HG03064 (cell line): Measurements from ENCODE around the gene NAE1.
"Not testable (repeated sequence)": the region's sequence is repeated elsewhere in the genome, so short reads cannot be mapped to it uniquely, and the experiment has no call there.

Experiments used
- ATAC-seq: cut with Tn5 transposase; IDR thresholded peaks from one replicate; pipeline ENCODE4 v1.9.1; 2021; ENCODE audit warnings: low read depth; ENCODE audit not compliant: unreplicated experiment

The NAE1 gene

DNA sequence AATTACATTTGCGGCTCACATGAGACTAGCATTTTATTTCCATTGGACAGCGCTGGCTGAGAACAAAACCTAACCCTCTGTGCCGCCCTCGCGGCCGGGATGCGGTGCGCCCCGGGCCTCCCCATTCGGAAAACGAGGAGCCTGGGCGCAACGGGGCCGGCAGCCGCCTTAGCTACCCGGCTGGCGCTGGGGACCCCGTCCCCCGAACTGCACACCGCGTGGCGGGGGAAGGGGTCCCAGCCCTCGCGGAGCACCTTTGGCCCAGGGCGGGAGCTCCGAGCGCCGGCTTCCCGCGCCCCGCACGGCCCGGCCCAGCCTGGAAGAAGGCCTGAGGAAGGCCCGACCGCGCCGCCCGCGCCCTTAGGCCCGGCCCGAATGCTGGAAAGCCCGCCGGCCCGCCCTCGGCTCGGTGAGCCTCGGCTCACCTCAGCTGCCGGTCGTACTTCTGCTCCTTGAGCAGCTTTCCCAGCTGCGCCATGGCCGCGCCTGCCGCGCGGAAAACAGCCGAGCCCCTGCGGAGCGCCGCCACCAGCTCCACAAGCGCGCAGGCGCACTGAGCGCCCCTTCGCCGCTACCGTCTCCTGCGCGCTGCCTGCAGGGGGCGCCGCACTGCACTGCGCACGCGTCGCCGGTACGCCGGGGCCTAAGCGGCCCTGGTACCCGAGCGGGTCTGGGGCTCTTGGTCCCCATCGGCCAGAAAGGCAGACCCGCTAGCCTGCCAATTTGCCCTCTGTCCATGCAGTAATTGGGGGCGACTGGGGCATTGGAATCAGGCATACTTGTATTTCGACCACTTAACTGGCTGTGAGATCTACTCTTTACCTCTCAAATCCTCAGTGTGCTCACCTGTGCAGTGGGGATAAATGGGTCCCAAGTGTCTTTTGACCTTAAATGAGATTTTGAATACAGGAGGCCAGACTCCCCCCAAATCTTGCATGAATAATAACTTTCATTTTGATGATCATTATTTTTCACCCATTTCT, at the start of gene NAE1:
NAE1 (minus strand) TSS at position 555 of the 983 bp plus-strand sequence; CDS start at position 478, 77 bp downstream.
- peak; percentile 86 for ATAC-seq

DNA sequence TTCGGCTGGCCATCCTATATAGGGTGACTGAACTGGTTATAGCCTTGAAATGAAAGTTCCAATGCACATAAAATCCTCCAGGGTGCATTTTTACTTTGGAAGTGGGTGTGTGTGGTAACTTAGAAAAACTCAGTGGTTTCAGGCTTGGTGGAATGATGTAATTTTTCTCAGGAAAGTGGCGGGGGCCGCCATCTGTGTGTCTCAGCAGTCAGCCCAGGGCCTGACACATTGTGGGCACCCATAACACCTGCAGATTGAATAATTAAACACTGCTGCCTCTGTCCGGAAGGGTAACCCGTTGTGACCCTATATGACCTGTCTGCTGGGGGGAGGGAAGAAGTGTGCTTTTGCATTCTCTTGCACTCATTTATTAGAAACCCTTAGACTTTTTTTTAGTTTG, 47.3 kb upstream of the NAE1 start:
- no peak for ATAC-seq

DNA sequence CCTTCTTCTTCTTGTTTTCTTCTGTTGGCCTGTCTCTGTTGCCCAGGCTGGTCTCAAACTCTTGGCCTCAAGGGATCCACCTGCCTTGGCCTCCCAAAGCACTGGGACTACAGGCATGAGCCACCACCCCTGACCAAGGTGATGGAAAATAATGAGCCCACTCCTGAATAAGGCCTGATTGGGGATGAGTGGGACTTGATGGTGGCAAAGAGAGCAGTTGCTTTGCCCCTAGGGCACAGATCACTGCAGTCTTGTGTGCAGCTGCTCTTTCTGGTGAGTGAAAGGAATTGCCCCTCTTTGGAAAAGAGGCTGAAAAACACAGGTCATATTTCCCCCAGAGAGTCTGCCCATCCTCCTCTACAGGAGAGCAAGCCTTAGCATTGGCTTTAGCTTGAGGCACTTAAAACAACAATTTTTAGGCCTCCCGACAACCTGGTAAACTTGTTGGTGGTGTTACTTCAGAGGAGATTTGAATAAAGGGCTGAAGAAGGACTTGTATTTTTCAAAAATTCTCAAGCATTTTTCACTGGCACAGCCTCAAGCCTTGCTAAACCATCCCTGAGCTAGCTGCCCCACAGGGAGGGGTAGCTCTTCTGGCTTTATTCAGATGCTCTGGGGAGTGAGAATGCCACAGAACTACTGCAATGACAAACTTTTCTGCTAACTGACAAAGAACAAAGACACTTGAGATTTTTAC, 43.5 kb upstream of the NAE1 start:
- ATAC-seq, result no peak

DNA sequence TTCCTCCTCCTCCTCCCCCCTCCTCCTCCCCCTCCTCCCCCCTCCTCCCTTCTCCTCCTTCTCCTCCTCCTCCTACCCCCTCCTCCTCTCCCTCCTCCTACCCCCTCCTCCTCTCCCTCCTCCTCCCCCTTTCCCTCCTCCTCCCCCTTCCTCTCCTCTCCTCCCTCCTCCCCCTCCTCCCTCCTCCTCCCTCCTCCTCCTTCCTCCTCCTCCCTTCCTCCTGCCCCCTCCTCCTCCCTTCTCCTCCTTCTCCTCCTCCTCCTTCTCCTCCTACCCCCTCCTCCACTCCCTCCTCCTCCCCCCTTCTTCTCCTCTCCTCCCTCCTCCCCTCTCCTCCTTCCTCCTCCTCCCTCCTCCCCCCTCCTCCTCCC, 42.9 kb upstream of the NAE1 start:
- no peak for ATAC-seq

DNA sequence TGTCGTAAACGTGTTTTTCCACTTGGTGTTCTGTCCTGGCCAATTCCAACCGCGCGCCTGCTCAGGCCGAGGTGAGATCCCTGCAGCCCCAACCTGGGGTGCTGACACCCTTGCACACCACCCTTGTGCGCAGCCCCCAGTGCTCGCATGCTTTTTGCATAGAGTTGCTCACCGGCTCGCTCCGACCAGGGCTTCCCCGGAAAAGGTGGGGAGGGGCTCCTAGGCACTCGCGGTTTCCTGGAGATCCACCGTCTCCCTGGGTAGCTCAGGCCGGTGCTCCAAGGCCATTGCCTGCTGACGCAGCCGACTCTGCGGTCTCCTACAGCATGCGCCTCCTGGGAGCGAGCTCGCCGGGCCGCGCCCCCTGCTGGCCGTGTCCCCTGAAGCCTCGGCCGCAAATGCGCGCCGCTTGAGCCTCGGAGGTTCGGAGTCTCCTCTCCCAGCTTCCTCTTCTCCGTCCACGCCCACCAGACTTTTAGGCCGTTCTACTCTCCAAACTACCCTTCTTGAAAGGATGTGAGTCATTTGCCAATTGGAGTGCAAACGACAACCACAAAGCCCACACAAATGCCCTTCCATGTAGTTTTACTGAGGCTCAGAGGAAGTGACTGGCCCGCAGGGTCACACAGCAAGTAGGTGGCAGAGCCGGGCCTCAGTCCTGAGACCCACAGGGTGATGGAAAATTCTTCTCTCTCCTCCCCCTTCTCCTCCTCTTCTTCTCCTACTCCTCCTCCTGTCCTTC, 42.3 kb upstream of the NAE1 start:
- peak; percentile 74 for ATAC-seq

DNA sequence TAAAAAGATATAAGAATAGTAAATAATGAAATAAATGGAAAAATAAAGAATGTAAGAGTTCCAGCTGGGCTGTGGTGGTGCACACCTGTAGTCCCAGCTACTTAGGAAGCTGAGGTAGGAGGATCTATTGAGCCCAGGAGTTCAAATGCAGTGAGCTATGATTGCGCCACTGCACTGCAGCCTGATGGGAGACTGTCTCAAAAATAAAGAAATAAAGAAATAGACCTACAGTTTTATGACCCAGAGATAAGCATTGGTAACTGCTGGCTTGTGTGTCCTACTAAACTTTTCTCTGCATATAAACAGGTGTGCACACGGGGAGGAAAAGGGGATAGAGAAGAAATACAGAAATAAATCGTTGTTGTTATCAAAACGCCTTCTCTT, 41.8 kb upstream of the NAE1 start:
- no peak for ATAC-seq

DNA sequence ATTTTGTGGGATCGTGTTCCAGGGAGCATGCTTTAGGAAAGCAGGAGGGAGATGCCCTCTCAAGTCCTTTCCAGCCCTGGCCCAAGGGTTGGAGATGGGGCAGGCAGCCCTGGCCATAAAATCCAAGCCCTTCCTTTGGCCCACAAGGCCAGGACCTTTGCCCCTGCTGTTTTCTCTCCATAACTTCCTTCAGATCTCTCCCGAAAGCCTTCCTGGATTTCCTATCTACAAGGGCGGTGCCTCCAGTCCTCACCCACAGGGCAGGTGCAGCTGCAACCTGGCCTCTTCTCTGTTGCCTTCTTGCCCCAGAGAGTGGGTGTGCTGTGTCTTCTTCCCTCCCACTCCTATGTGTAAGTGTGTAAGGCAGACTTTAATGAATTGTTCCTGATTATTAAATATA, 41.1 kb upstream of the NAE1 start:
- ATAC-seq, result no peak

DNA sequence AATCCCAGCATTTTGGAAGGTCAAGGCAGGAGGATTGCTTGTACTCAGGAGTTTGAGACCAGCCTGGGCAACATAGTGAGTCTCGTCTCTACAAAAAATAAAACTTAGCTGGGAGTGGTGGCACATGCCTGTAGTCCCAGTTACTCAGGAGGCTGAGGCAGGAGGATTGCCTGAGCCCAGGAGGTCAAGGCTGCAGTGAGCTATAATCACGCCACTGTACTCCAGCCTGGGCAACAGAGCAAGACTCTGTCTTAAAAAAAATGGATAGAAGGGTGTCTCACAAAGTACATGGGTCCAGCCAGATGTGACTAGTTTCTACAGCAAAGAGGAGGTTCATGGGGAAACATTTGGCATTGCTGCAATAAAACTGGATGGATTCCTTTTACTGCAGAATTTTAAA, 40.6 kb upstream of the NAE1 start:
- not testable (repeated sequence) for ATAC-seq

DNA sequence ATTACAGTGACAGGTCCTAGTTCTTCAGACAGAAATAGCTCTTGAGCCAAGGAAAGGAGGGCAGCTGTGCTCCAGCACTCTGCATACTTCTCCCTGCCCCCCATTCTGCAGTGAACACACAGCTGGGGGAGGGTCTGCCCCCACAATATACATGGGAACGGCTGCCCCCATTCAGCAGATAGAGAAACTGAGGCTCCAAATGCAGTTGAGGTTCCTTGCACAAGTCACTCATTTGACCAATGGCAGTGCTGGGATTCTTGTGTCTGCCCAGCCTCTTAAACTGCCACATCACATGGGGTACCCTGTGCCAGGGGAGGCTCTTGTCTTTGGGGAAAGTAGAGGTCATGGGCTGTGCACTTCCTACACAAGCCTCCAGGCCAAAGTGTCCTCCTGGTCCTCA, 38.6 kb upstream of the NAE1 start:
- ATAC-seq, result no peak

DNA sequence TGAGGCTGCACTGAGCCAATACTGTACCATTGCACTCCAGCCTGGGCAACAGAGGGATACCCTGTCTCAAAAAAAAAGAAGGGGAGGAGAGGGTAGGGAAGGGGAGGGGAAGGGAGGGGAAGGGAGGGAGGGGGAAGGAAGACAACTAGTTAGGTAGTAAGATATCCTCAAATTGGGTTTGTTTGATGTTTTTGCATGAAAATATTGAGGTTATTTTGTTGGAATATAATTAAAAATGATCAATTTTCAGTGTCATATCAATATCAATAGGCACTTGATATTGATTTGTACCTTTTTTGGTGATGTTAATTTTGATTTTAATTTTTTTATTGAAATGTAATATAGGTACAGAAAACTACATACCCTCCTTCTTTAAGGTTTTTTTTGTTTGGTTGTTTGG, 32.9 kb upstream of the NAE1 start:
- ATAC-seq, result no peak

DNA sequence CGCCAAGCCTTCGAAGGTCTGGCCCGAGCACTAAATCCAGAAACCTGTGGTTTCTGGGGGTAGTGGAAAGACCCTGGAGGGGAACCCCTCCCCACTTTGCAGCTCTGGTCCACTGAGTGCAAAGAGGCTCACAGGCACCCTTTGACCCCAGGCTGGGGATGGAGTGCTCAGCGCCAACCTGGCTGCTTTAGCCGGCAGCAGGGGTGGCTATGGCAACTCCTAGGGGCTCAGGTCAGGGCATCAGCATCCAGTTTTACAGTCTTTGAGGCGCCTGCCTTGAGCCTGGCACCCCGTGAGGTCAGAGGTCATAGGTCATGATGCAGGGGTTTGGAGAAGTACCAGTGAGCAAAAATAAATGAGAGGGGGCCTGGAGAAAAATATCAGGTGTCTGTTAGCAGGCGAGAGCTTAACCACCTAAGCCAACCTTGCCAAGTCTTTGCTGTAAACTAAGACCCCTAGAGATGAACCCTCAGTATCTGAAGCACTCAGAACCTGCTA, 31.3 kb upstream of the NAE1 start:
- ATAC-seq, result no peak

DNA sequence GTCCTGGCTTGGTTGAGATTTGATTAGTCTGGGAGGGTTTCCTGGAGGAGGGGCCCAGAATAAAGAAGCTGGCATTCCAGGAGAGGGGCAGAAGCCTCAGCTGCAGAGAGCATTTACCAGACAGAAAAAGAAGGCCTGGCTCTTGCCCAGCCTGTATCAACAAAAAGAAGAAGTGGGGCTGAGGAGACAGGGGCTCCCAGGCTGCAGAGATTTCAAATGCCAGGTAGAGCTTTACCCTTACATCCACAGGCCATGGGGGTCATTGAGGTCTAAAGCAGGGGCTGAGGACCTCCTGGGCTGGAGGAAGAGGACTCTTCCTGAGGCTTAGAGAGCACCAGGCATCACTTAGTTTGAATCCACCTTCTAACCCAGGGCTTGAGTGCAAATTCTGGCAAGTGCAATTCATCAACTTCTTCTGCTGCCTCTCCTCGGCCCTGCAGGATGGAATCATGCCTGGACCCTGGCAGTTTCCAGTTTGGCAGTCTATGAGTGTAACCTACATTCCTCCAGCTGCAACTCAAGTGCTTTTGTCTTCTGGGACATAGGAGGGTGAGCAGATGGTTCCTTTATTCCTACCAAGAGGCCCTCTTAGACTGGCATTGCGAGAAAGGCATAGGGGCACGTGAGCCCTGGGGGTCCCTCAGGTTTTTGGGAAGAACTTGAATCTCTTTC, 28.8 kb upstream of the NAE1 start:
- ATAC-seq, result no peak

DNA sequence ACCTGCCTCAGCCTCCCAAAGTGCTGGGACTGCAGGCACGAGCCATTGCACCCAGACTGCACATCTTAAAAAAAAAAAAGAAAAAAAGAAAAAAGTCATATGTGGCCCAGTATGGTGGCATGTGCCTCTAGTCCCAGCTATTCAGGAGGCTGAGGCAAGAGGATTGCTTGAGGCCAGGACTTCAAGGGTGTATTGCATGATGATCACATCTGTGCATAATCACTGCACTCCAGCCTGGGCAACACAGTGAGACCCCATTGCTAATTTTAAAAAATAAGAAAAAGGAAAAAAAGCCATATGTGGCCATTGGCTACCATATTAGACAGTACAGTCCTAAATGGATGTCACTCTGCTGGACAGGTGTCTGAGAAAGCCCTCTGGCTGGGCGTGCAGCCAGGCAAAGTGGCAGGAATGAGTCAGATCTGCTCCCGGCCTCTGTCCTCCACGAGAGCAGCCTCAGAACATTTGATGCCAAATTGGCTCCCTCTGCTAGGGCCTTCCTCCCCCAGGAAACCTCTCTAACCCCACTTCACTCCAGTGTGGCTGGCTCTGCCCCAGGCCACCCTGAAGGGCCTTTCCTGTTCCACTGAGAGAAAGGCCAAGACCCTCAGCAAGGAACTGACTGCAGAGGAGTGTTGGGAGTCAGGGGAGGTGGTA, 28.1 kb upstream of the NAE1 start:
- no peak for ATAC-seq

DNA sequence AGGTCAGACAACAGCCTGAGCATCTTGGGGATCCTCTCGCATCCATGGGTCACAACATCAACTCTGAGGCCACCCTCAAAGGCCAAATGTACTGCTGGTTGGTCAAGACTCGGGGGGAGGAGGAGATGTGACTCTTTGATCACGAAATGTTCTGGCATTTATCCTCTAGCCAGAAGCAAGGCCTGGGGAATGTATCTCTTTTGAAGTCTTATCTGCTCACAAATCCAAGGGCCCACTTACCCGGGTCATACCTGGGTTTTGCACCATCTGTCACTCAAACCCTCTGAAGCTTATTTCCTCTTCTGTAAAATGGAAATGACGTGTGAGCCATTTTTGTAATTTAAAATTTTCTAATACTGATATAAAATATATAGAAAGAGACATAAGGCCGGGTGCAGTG, 26.7 kb upstream of the NAE1 start:
- ATAC-seq, result no peak

DNA sequence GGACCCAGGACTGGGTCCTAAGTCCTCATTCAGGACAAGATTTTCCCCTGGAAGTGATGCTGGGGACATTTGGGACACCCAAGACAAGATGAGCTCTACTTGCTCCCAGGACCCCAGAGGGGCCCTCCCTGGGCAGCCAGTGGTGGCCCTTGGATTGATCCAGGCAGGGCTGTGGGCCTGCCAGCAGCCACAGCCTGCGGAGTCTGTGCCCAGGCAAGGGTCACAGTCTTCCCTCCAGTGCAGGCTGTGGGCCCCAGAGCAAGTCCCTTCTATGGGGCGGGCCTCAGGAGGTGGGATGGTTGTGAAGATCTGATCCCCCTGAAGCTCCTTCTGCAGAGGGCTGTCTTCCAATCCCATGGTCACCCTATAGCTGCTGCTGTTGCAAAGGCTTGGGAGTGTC, 26.0 kb upstream of the NAE1 start:
- ATAC-seq, result no peak

DNA sequence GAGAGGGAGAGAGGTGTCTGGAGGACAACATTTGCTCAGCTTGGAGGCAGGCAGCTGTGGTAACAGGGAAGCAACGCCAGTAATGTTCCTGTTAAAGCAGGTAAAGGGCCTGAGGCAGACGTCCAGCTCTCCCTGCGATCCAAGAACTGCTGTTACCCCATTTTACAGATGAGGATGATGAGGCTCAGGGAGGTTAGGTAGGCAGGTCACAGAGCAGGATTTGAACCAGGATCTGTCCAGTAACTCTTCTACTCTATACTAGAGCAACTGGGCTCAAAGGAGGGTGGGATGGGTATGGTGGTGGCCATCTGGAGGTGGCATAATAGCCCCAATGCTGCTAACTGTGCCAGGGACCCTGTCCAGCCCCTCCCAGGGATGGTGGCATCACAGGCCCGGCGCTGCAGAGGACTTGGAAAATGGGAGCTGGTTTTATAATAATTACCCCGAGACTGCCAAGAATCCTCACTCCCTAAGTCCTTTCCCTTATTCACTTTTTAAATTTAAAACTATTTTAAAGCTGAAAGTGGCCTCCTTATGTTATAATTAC, 25.5 kb upstream of the NAE1 start:
- ATAC-seq, result no peak

DNA sequence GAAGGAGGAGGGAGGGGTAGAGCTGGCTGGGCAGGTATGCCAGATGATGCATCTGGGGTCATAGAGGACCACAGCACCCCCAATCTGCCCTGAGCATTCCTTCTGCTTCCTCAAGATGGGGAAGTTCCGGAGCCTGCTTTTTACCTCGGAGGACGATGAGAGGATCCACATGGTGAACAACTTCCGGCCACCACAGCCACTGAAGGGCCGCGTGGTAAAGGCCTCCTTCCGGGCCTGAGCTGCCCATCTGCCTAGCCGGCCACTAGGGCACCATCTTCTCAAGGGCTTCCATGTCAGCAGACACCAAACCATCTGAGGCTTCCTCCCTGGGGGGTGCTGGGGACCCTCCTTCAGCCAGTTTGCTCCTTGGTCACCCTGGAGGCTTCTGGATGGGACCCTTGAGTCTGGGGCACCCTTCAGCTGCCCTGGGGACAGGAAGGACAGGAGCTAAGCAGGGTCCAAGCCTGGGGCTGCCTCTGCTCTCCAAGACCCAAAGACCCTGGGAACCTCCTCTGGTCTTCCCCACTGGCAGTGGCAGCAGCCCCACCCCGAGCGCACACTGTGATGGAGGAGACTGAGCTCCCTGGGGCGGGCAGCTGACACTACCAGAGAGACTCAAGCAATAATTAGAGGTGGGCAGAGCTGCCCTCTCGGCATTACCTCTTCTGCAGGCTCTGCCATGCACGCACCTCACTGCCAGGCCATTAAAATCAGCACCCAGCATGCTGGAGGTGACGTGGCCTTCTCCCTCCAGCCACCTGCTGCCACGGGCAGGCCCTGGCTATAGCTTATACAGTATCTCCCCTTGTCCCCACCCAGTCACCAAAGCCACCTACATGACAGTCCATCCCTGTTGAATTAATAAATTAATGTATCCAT, 22.7 kb upstream of the NAE1 start:
- no peak for ATAC-seq

DNA sequence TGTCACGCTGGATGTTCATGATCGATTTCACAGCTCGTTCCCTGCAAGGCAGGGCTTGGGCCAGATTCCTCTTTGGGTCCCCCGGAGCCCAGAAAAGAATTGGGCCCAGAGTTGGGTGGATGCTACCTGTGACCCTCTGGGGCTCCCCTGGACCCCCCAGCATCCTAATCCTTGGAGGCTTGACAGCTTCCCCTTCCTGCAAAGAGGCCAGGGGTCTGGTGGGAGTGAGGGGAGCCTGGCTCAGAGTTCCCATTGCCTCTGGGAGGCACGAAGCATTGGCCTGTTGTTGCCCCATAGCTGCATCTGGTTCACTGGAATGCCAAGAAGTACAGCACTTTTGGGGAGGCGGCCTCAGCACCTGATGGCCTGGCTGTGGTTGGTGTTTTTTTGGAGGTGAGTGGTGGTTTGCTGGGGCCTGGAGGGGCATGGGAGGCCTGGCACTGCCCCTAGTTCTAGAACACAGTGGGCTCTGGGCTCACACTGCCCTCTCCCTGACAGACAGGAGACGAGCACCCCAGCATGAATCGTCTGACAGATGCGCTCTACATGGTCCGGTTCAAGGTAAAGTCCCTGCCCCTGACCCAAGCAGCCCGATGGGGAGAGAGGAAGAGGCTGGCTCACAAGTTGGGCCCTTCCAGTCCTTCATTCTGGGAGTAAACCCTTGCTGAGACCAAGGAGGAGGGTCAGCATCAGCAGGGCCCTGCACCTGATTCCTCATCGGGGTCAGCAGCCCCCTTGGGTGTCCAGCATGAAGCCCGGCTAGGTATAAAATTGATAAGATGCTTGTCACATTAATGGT, 20.6 kb upstream of the NAE1 start:
- ATAC-seq, result no peak
